Lower leg skin (tissue), 3 donors: ENCODE measurements around the gene HPN.

Experiments used
- POLR2A ChIP-seq, 2 donors: fragments of 450-650 bp; IDR thresholded peaks; one replicate each; pipeline ENCODE4 v1.6.1; 2016 to 2017; ENCODE audit warnings: antibody characterized with exemption in 2 of 2, mild to moderate bottlenecking in 1 of 2, moderate library complexity in 1 of 2
- TF ChIP-seq, protein P1 (sequence below), 3 donors: fragments of 450-650 bp; IDR thresholded peaks; one replicate each; pipeline ENCODE4 v1.5.1; 2016; ENCODE audit warnings: antibody characterized with exemption in 3 of 3, mild to moderate bottlenecking in 3 of 3, moderate library complexity in 2 of 3

DNA sequence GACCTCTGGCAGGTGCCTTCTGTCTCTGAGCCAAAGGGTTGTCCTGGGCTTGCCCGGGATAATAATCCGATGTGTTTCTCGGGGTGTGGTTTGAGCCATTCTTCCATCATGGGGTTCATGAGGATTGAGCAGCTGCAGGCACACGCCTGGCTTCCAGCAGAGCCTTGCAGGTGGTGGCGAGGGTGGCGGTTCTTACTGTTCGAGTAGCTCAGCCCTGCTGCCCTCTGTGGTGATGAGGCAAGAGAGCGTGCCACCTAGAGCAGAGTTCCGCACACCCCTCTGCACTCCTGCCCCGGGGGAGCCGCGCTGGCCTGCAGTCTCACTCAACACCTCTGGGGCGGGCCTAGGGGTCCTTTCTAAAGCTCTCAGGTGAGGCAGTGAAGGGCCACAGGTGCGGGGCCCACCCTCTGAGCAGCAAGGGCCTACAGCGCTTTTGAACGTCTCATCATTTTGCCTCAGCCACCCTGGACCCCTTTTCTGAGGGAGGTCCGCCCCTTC, 7.5 kb upstream of the HPN start:
- TF ChIP-seq, protein P1, sequence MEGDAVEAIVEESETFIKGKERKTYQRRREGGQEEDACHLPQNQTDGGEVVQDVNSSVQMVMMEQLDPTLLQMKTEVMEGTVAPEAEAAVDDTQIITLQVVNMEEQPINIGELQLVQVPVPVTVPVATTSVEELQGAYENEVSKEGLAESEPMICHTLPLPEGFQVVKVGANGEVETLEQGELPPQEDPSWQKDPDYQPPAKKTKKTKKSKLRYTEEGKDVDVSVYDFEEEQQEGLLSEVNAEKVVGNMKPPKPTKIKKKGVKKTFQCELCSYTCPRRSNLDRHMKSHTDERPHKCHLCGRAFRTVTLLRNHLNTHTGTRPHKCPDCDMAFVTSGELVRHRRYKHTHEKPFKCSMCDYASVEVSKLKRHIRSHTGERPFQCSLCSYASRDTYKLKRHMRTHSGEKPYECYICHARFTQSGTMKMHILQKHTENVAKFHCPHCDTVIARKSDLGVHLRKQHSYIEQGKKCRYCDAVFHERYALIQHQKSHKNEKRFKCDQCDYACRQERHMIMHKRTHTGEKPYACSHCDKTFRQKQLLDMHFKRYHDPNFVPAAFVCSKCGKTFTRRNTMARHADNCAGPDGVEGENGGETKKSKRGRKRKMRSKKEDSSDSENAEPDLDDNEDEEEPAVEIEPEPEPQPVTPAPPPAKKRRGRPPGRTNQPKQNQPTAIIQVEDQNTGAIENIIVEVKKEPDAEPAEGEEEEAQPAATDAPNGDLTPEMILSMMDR (IDR thresholded peaks at IDR 0.05), result no peak
- TF ChIP-seq POLR2A (IDR thresholded peaks at IDR 0.05), result no peak
